ENCODE measurements around the gene OSBPL9.
"Not testable (repeated sequence)": the region's sequence is repeated elsewhere in the genome, so short reads cannot be mapped to it uniquely, and the experiment has no call there.

Gene OSBPL9

DNA sequence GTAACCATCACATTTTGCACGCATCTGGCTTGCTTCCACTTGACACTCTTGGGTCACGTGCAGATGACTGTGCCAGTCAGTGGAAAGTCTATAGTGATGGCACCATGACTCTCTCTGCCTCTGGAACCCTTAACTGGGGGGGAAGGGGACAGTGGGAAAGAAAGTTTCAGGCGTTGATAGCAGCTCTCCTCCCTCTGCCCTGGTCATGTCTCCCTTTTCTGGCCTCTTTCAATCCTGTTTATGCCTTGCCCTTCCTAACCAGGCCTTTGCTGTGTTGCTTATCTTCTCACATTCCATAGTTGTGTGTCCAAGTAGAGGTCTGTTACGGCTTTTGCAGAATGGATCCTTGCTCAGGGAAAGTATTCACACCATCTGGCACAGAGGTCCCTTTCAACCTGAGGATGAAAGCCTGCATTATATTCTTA lies 168.1 kb downstream of the OSBPL9 start:
- no peak for DNase-seq (ENCODE audit: low read depth in 2 of 2)

DNA sequence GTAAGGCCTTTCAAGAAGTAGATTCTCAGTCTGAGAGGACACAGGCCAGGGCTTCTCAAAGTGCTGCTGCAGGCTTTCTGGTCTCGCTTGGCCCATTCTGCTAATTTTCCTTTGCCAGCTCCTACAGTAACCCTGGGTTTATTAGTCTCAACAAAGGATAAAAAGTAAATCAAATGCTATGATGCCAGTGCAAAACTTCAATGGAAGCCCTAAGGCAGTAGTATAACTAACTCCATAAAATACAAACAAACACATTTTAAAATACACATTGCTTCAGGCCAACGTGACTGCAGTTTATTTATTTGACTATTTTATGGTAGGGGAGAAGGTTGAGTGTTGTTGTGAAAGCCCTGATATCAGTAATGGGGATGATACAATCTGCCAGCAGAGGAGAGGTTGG lies 172.0 kb downstream of the OSBPL9 start:
- DNase-seq (ENCODE audit: low read depth in 2 of 2) = no peak

GRCh38 chr1:51789342-51789741 lies 172.4 kb downstream of the OSBPL9 start:
- no peak for DNase-seq (ENCODE audit: low read depth in 2 of 2)

DNA sequence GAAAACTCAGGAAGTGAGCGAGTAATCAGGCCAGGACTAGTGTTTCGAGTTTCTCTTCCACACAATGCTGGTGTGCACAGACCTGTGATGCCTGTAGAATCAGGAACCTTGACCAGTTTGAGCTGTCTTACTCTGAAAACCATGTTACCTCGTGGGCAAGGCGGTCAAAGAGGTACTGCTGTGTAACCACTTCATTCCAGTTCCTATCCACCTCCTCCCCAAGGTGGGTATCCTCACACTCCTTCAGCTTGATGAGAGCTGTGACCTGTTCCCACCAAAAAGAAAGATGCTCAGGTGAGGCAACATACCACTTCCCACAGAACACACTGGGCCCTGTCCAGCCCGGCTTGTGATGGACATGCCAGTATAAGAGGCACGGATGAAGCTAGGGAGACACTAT lies 173.5 kb downstream of the OSBPL9 start:
- DNase-seq (ENCODE audit: low read depth in 2 of 2) = no peak

GRCh38 chr1:51791888-51792287 lies 175.0 kb downstream of the OSBPL9 start:
- no peak for DNase-seq (ENCODE audit: low read depth in 2 of 2)

DNA sequence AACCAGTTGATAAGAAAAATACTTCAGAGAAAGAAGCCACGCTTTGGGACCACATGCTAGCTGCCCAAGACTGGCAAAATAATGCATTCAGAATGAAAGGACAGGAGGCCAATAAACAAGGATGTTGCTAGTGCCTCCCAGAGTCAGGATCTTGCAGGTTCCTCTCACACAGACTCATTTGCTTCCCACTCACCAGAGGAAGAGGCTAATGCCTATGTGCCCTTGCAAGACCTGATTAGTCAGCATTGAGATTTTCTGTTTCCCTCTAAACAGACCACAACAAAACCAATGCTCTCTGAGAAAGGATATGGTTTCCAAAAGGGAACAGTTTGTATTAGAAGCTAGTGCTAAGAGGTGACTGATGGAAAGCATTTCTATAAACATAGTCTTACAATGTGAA lies 176.0 kb downstream of the OSBPL9 start:
- DNase-seq (ENCODE audit: low read depth in 2 of 2) = no peak

- DNase-seq (ENCODE audit: low read depth in 2 of 2) = no peak
Observed at GRCh38 chr1:51794260-51794659, 177.4 kb downstream of the OSBPL9 start.

DNA sequence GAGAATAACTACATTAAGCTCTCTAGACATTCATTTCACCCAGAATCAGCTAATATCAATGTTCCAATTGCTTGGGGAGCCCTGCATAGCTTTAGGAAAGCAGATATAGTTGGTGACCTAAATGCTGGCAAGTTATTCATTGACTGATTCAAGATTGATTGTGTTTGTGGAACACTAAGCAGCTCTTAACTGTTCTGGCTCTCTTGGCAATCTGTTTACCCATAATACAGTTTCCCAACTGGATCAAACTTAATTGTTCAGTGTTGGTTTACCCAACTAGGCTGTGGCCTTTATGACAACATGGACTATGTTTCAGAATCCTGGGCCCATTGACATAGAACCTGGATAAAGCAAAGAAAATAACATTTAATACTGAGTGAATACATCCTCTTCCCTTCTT lies 178.0 kb downstream of the OSBPL9 start:
- no peak for DNase-seq (ENCODE audit: low read depth in 2 of 2)

GRCh38 chr1:51799372-51799771 lies 182.5 kb downstream of the OSBPL9 start:
- DNase-seq (ENCODE audit: low read depth in 2 of 2) = no peak

- DNase-seq (ENCODE audit: low read depth in 2 of 2) = no peak
Observed at GRCh38 chr1:51814513-51814912, 197.6 kb downstream of the OSBPL9 start.

DNA sequence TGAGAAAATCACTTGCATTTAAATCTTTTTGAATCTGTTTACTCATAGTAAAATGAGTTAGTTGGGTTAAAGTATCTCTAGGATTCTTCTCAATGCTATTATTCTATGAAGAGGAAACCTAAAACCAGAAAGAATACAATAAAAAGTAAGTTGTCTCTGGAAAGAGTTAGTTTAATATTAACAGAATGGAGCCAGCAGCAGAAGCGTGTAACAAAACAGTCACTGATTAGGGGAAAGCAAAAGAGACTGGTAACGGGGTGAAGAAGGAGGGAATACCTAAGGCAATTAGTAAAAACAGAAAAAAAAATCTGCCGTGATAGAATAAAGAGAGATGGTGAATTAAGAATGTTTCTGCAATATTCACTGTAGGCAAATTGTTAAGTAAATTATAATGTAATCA lies 201.6 kb downstream of the OSBPL9 start:
- no peak for DNase-seq (ENCODE audit: low read depth in 2 of 2)

GRCh38 chr1:51819021-51819420 lies 202.1 kb downstream of the OSBPL9 start:
- not testable (repeated sequence) for DNase-seq (ENCODE audit: low read depth in 2 of 2)

DNA sequence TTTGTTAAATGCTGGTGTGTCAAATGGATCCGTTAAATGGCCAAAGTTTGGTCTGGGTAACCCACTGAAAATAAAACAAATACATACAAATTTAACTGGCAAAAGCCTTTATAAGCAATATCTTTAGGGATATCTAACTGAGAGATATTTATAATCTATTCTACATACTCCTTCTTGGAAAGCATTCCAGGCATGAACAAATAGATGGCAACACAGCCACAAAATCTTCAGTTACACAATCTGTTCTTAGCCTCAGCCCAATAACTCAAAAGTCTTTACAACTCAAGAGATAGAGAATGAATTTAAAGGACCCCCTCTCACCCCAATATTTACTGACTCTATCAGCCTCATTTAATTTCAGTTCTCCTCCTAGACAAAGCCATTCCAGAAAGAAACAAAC lies 202.9 kb downstream of the OSBPL9 start:
- no peak for DNase-seq (ENCODE audit: low read depth in 2 of 2)

DNA sequence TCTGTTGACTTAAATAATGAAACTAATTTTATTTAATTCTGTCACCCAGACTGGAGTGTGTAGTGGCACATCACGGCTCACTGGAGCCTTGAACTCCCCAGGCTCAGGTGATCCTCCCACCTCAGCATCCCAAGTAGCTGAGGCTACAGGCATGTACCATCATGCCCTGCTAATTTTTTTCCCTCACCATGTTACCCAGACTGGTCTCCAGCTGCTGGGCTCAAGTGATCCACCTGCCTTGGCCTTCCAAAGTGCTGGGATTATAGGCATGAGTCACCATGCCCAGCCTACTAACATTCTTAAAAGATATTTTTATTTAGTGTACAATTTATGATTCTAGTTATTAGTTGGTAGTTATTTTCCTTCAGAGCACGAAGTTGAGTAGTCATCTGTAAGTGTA lies 212.2 kb downstream of the OSBPL9 start:
- DNase-seq (ENCODE audit: low read depth in 2 of 2) = no peak

GRCh38 chr1:51833700-51834099 lies 216.8 kb downstream of the OSBPL9 start:
- DNase-seq (ENCODE audit: low read depth in 2 of 2) = no peak

DNA sequence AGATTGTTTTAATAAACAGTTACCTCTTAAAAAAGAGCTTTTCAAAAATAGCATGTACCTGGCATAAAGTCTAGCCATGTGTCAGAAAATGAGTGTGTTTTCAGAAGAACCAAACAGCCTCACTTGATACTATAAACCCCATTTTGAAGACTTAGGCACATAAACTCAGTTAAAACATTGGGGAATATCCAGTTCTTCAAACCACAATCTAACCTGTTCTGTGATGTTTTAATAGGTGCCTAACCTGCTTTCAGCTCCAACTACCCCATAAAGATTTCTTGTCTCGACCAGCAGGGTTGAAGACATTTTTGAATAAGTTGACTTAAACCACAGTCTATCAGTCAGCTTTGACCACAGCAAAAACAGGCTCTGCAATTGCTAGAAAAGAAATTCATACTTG lies 220.4 kb downstream of the OSBPL9 start:
- DNase-seq (ENCODE audit: low read depth in 2 of 2) = no peak
